HG03378 (cell line): Measurements from ENCODE around the gene MBD6.
"Not testable (repeated sequence)": the region's sequence is repeated elsewhere in the genome, so short reads cannot be mapped to it uniquely, and the experiment has no call there.

Source experiments
- ATAC-seq: cut with Tn5 transposase; IDR thresholded peaks from one replicate; pipeline ENCODE4 v1.9.1; 2021; ENCODE audit warnings: mild to moderate bottlenecking, moderate library complexity; ENCODE audit not compliant: unreplicated experiment

Gene MBD6

GRCh38 chr12:57568838-57569237, 46.2 kb downstream of the MBD6 start:
- no peak for ATAC-seq

- no peak for ATAC-seq
These were observed 47.2 kb downstream of the MBD6 start for GRCh38 chr12:57569858-57570257.

GRCh38 chr12:57570438-57570837, 47.8 kb downstream of the MBD6 start:
- not testable (repeated sequence) for ATAC-seq

GRCh38 chr12:57571926-57572762, 49.5 kb downstream of the MBD6 start:
- ATAC-seq, result no peak

- no peak for ATAC-seq
These were observed 52.2 kb downstream of the MBD6 start for GRCh38 chr12:57574795-57575194.

- ATAC-seq, result no peak
These were observed 53.4 kb downstream of the MBD6 start for GRCh38 chr12:57575771-57576612.

GRCh38 chr12:57576613-57577160, 54.1 kb downstream of the MBD6 start:
- ATAC-seq, result no peak

GRCh38 chr12:57577981-57578758, 55.5 kb downstream of the MBD6 start:
- no peak for ATAC-seq

GRCh38 chr12:57579011-57579410, 56.4 kb downstream of the MBD6 start:
- ATAC-seq, result no peak
